NCI-H1417 treated with DMSO at 0.1 percent for 48 hours (cell line): ENCODE data around the gene HPCA.

Experiments
- DNase-seq: peaks from one replicate; lab custom pipeline; 2025; lab: John Stamatoyannopoulos, UW

HPCA gene

DNA sequence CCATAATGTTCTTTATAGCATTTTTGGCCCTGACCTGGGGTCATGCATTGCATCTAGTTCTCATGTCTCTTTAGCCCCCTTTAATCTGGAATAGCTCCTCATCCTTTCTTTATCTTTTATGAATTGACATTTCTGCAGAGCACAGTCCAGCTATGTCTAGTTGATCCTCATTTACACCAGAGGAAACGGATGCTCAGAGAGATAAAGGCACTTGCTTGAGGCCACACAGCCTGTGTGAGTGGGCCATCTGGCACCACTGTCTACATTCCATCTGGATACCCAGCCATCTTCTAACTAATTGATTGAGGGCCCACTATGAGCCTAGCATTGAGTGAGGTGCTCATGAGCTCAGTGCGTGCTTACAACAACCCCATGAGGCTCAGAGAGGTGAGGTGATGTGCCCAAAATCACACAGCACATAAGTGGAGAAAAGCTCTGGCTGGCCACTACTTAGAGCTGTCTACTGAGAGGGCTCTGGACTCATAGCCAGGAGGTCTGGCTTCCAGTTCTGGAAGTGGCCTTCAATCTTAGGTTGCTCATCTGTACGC lies 3.5 kb downstream of the HPCA start:
- DNase-seq = no peak

GRCh38 chr1:32890516-32891240 lies 4.4 kb downstream of the HPCA start:
- no peak for DNase-seq

GRCh38 chr1:32891241-32891570 lies 4.9 kb downstream of the HPCA start:
- DNase-seq = no peak

- DNase-seq = no peak
These were observed 5.3 kb downstream of the HPCA start for GRCh38 chr1:32891630-32892029.

GRCh38 chr1:32892368-32893197 lies 6.3 kb downstream of the HPCA start:
- no peak for DNase-seq

GRCh38 chr1:32893198-32894018 lies 7.1 kb downstream of the HPCA start:
- no peak for DNase-seq

DNA sequence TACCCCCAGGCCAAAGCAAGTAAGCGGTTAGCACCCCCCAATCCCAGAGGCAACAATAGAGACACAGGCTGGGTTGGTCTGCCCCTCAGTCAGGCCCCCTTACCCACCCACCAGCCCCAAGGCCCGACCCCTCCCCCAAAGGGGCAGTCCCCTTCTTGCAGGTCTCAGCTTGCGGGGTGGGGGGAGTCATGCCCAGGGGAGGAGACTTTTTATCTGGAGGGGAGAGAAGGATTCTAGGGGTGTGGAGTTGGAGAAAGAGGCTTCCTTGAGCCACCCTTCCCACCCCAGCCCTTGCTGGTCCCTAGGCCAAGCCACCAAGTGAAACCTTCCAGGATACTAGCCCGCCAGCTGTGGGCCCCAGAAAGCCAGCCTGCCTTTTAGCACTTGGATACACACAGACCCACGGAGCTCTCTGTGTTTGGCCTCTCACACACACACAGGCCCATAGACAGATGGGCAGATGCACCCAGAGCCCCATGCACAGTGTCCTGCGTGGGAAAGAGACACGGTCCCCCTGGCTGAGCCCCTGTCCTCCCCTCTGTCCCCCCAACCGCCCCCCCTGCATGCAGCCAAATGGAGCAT lies 7.8 kb downstream of the HPCA start:
- DNase-seq = no peak

DNA sequence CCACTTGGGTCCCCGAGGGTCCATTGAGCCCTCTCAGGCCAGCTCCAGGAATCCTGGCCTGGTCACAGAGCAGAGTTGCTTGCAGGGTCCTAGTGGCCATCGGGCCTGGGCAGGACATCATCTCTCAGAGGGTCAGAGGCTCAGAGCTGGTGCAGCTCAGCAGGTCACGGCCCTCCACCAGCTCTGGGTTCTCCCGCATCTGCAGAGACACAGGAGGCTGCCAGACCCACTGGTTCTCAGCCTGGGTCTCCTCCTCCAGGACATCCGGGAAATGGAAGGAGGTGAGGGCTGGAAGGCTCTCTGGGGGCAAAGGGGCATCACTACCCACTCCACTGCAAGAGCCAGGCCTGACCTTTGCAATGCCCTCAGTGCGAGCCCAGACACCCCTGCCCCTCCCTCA lies 8.4 kb downstream of the HPCA start:
- DNase-seq = no peak

DNA sequence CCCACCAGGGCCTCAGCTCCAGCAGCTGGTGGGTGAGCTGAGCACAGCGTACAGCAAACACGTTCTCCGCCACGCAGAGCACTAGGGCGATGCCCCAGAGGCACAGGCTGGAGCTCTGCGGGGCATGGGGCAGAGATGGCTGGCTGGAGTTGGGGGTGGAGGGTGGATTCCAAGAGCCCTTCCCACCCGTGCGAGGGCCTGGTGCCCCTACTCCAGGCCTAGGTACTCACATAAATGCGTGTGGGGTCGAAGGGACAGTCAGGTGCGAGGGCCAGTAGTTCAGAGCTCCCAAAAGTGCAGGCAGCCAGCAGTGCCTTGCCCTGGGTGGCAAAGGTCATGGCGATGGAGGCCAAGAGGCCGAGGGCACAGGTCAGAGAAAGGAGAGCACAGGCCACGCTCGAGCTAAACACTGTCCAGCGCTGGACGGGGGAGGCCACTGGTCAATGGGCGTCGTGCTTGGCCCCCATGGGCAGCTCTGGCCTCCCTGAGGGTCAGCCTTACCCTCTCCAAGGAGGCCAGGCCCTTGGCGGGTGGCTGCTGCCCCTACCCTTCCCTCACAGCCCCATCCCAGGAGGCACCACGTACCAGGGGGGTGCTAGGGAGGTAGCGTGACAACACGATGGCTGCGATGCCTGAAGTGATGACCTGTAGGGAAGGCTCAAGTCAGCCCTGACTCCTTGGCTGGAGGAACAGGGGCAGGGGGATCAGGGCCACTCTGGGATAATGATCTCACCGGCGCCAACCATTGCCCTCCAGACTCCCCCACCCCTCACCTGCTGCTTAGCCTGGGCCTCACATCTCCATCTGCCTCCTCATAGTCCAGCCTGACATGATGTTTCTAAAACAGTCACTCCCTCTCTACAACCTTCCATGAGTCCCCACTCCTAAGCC lies 9.3 kb downstream of the HPCA start:
- no peak for DNase-seq

DNA sequence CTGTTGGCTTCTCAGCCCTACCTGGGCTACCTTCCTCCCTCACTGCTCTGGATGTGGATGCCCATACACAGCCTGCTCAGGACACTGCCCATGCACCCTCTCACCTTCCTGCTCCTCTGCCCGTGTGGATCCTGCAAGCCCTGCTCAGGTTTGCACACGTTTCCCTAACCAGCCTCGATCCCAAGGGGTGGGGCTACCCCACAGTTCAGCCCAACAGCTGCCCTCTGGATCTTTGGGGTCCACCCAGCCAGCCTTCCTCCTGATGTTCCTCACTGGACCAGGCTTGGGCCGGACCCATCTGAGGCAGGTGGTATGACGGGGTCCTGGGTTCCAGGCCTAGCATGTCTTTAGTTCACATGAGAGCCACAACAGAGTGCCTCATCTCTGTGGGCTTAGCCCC lies 10.2 kb downstream of the HPCA start:
- DNase-seq = no peak

GRCh38 chr1:32897082-32898049 lies 11.1 kb downstream of the HPCA start:
- no peak for DNase-seq

- no peak for DNase-seq
These were observed 11.8 kb downstream of the HPCA start for GRCh38 chr1:32898056-32898455.

- no peak for DNase-seq
These were observed 12.7 kb downstream of the HPCA start for GRCh38 chr1:32898958-32899357.

GRCh38 chr1:32899586-32900296 lies 13.4 kb downstream of the HPCA start:
- DNase-seq = no peak

GRCh38 chr1:32900371-32900955 lies 14.2 kb downstream of the HPCA start:
- no peak for DNase-seq

DNA sequence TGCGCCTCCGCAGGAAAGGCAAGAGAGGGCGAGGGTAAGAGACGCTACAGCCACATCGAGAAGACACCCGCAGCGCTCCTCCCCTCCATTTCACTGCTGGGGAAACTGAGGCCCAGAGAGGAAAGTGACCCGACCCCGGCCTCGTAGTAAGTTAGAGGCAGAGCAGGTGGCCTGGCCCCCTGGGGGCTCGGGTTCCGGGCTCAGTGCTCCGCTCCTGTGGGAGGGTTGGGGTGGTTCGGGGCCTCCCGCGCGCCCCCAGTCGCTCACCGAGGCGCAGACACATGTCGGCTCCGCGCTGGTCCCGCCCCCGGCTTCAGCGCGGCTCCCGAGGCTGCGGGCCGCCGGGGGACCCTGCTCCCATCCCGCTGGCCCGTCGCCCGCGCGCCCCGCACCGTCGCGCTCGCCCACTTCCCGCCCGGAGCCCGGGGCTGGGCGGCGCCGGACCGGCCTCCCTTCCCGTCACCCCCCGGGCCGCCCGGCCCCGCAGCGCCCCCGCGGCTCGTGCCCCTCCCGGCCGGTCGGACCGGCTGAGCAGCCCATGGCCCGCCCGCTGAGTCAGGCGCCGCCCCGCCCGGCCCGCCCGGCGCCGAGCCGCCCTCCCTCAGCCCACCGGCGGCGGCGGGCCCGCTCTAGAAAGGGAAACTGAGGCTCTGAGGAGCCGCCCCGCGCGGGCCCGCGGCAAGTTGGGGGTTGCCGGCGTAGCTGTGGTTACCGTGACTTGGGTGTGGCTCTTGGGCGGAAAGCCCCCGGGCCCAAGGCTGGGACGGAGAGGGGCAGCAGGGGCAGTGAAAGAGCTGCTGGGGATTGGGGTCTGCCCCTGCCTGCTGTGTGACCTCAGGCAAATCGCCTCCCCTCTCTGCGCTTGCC lies 14.9 kb downstream of the HPCA start, which contains the start of gene TMEM54:
TSS of gene TMEM54 (minus strand) at position 434 of the 867 bp plus-strand sequence. CDS start at position 283, 151 bp downstream.
- DNase-seq = no peak

- DNase-seq = no peak
These were observed 15.7 kb downstream of the HPCA start for GRCh38 chr1:32901823-32902534.
